ENCODE results near the gene UAP1. TPM values are rescaled to one million over a fixed set of nuclear protein-coding genes. Genes with fewer than 3 reads are reported as not detected.

UAP1 gene
- total RNA-seq, 5 donors from 2014 or later (not counting 1 experiment from before 2014, with no cell fraction given), result 16.7 to 39.1 (median 19.2) TPM

DNA sequence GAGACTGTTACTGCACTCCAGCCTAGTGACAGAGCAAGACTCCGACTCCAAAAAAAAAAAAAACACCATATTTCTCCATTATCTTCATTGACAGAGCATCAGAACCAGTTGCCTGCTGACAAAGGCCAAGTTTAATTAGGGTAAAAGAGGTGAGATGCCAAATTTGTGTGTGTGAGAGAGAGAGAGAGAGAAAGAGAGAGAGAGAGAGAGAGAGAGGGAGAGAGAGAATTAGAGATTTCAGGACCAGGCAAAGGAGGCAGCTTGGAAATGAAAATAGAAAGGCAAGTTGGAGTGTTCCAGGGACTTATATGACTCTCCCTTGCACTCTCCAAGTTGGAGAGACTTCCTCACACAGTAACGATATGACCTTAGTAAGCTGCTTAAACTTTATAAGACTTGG lies 24.3 kb upstream of the UAP1 start:
- no peaks in the 10 kb centered on the region for H3K27me3 ChIP-seq (replicated peaks in 1 of 2; ENCODE audit: control insufficient read depth in 2 of 2, extremely low read depth in 1 of 2, insufficient read depth in 2 of 2, low read length in 1 of 2)
- H3K9me3 ChIP-seq, result no peaks in the 10 kb centered on the region
- ChIA-PET CTCF (no interaction called here), POLR2A (no interaction called here)
- ATAC-seq (replicated peaks in 1 of 4) (no peak), DNase-seq (no peak)
- no peaks in the 10 kb centered on the region for H3K36me3 Mint-ChIP-seq
- H3K27ac Mint-ChIP-seq, result no peak overlapping the region
- no CpG with 5 or more reads among the region's 2 CpGs for WGBS (ENCODE audit: insufficient coverage)
- no peaks in the 10 kb centered on the region for H3K36me3 ChIP-seq (ENCODE audit: control insufficient read depth in 2 of 2, extremely low read depth in 1 of 2, insufficient read depth in 1 of 2, low read length in 1 of 2)
- no peaks in the 10 kb centered on the region for H3K4me1 ChIP-seq (ENCODE audit: control insufficient read depth in 1 of 2, extremely low read depth in 1 of 2, insufficient read depth in 2 of 2, low read length in 2 of 2)
- no peaks in the 10 kb centered on the region for H3K27me3 Mint-ChIP-seq
- no peak overlapping the region for H3K4me3 Mint-ChIP-seq
- peaks cover 0 to 4% (median 0%) of the 10 kb centered on the region in 3 donors for H3K9me3 Mint-ChIP-seq
- no peak overlapping the region for H3K4me3 ChIP-seq (ENCODE audit: control insufficient read depth in 1 of 2, extremely low read depth in 1 of 2, low read length in 1 of 2)
- no peaks in the 10 kb centered on the region for H3K4me1 Mint-ChIP-seq
- no peak overlapping the region for H3K27ac ChIP-seq (ENCODE audit: low read length)

GRCh38 chr1:162538815-162539431 lies 22.6 kb upstream of the UAP1 start:
- Histone ChIP-seq H3K27me3 (replicated peaks in 1 of 2; ENCODE audit: control insufficient read depth in 2 of 2, extremely low read depth in 1 of 2, insufficient read depth in 2 of 2, low read length in 1 of 2) (no peaks in the 10 kb centered on the region), H3K4me1 (ENCODE audit: control insufficient read depth in 1 of 2, extremely low read depth in 1 of 2, insufficient read depth in 2 of 2, low read length in 2 of 2) (no peaks in the 10 kb centered on the region), H3K36me3 (ENCODE audit: control insufficient read depth in 2 of 2, extremely low read depth in 1 of 2, insufficient read depth in 1 of 2, low read length in 1 of 2) (no peaks in the 10 kb centered on the region), H3K4me3 (ENCODE audit: control insufficient read depth in 1 of 2, extremely low read depth in 1 of 2, low read length in 1 of 2) (no peak overlapping the region), H3K9me3 (no peaks in the 10 kb centered on the region), H3K27ac (ENCODE audit: low read length) (no peak overlapping the region)
- ATAC-seq (replicated peaks in 1 of 4) (no peak), DNase-seq (no peak)
- H3K9me3 Mint-ChIP-seq, result peaks cover 6 to 9% (median 9%) of the 10 kb centered on the region in 3 donors
- ChIA-PET CTCF (no interaction called here), POLR2A (no interaction called here)
- no peak overlapping the region for H3K27ac Mint-ChIP-seq
- WGBS (ENCODE audit: insufficient coverage), result 62% methylated on average over 1 of the region's 1 CpG
- H3K4me1 Mint-ChIP-seq, result no peaks in the 10 kb centered on the region
- H3K27me3 Mint-ChIP-seq, result no peaks in the 10 kb centered on the region
- H3K36me3 Mint-ChIP-seq, result peaks cover 5% of the 10 kb centered on the region
- no peak overlapping the region for H3K4me3 Mint-ChIP-seq

DNA sequence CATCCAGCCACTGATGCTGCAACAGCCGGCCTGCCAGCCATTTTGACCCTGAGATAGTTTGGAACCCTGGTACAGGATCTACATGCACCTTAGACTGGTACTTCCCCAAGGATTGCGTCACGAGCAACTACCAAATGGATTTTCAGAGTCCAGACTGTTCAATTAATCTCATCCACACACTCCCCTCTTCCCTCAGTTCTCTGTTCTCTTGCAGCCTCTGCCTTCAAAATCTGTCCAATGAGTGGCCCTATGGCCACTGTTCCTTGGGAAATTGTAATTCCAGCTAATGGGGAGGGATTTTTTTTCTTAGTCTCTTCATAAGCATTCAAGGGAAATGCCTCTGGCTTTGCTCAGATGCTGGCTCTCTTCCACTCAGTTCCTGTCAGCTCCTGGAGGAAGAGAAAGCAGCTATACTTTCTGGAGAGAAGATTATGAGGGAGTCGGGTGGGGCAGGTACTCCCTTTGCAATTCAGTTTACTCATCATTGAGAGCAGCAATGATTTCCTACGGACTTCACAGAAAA lies 19.8 kb upstream of the UAP1 start:
- POLR2A ChIA-PET, result no interaction called here

DNA sequence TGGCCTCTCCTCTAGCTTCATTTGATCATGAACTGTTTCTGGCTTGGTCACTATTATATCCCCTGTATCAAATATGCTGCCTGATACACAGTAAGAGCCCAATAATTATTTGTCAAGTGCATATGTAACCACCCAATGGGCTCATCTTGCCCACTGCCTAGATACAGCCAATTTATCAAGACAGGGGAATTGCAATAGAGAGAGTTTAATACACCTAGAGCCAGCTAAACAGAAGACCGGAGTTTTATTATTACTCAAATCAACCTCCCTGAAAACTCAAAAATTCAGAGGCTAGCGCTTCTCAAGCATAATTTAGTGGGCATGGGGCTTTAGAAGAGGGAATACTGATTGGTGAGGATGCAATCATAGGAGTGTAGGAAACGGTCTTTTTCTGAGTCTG lies 18.3 kb upstream of the UAP1 start:
- Mint-ChIP-seq H3K9me3 (peaks cover 6 to 9% (median 9%) of the 10 kb centered on the region in 3 donors), H3K36me3 (peaks cover 5% of the 10 kb centered on the region), H3K4me3 (no peak overlapping the region), H3K27ac (no peak overlapping the region), H3K27me3 (no peaks in the 10 kb centered on the region), H3K4me1 (no peaks in the 10 kb centered on the region)
- CTCF ChIA-PET, result no interaction called here
- H3K27ac ChIP-seq (ENCODE audit: low read length), result no peak overlapping the region
- 86% methylated on average over 1 of the region's 3 CpGs for WGBS (ENCODE audit: insufficient coverage)
- DNase-seq (no peak), ATAC-seq (replicated peaks in 1 of 4) (no peak)
- no peaks in the 10 kb centered on the region for H3K9me3 ChIP-seq
- POLR2A ChIA-PET, result no interaction called here
- H3K4me1 ChIP-seq (ENCODE audit: control insufficient read depth in 1 of 2, extremely low read depth in 1 of 2, insufficient read depth in 2 of 2, low read length in 2 of 2), result peaks cover 0 to 4% of the 10 kb centered on the region in 2 experiments
- peaks cover 0 to 2% of the 10 kb centered on the region in 2 experiments for H3K27me3 ChIP-seq (replicated peaks in 1 of 2; ENCODE audit: control insufficient read depth in 2 of 2, extremely low read depth in 1 of 2, insufficient read depth in 2 of 2, low read length in 1 of 2)
- no peak overlapping the region for H3K4me3 ChIP-seq (ENCODE audit: control insufficient read depth in 1 of 2, extremely low read depth in 1 of 2, low read length in 1 of 2)
- H3K36me3 ChIP-seq (ENCODE audit: control insufficient read depth in 2 of 2, extremely low read depth in 1 of 2, insufficient read depth in 1 of 2, low read length in 1 of 2), result no peaks in the 10 kb centered on the region

More for the DNA sequence above, 19.8 kb upstream of the UAP1 start:
- ATAC-seq (replicated peaks in 1 of 4) (no peak), DNase-seq (no peak)
- Histone ChIP-seq H3K4me1 (ENCODE audit: control insufficient read depth in 1 of 2, extremely low read depth in 1 of 2, insufficient read depth in 2 of 2, low read length in 2 of 2) (no peaks in the 10 kb centered on the region), H3K27ac (ENCODE audit: low read length) (no peak overlapping the region), H3K36me3 (ENCODE audit: control insufficient read depth in 2 of 2, extremely low read depth in 1 of 2, insufficient read depth in 1 of 2, low read length in 1 of 2) (no peaks in the 10 kb centered on the region), H3K27me3 (replicated peaks in 1 of 2; ENCODE audit: control insufficient read depth in 2 of 2, extremely low read depth in 1 of 2, insufficient read depth in 2 of 2, low read length in 1 of 2) (peaks cover 0 to 2% of the 10 kb centered on the region in 2 experiments), H3K9me3 (no peaks in the 10 kb centered on the region), H3K4me3 (ENCODE audit: control insufficient read depth in 1 of 2, extremely low read depth in 1 of 2, low read length in 1 of 2) (no peak overlapping the region)
- H3K27me3 Mint-ChIP-seq, result no peaks in the 10 kb centered on the region
- CTCF ChIA-PET, result no interaction called here
- H3K36me3 Mint-ChIP-seq, result peaks cover 5% of the 10 kb centered on the region
- no peak overlapping the region for H3K27ac Mint-ChIP-seq
- H3K4me1 Mint-ChIP-seq, result no peaks in the 10 kb centered on the region
- no peak overlapping the region for H3K4me3 Mint-ChIP-seq
- WGBS (ENCODE audit: insufficient coverage), result no CpG with 5 or more reads among the region's 5 CpGs
- H3K9me3 Mint-ChIP-seq, result peaks cover 6 to 9% (median 9%) of the 10 kb centered on the region in 3 donors

DNA sequence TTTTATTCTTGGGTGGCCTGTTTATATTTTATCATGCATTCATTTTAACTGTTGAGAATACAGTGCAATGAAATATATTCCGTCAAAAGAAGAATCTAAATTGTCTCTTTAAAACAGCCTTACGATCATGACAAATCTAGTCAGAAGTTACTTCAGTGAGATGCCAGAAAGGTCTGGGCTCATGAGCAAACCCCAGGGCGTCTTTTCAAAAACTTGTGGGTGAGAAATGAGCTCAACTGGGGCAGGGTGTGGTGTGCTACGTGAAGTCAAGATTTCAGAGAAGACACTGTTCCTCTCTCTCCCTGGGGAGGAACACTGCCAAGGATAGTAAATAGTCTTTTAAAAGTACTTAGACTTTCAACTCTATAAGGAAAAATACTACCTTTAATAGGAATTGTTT lies 13.4 kb upstream of the UAP1 start:
- H3K4me1 Mint-ChIP-seq, result no peaks in the 10 kb centered on the region
- H3K27ac ChIP-seq (ENCODE audit: low read length), result peak overlapping the region; percentile 60
- H3K4me3 Mint-ChIP-seq, result no peak overlapping the region
- no peaks in the 10 kb centered on the region for H3K36me3 ChIP-seq (ENCODE audit: control insufficient read depth in 2 of 2, extremely low read depth in 1 of 2, insufficient read depth in 1 of 2, low read length in 1 of 2)
- H3K4me3 ChIP-seq (ENCODE audit: control insufficient read depth in 1 of 2, extremely low read depth in 1 of 2, low read length in 1 of 2), result no peak overlapping the region
- no peak overlapping the region for H3K27ac Mint-ChIP-seq
- peaks cover 4 to 5% (median 5%) of the 10 kb centered on the region in 3 donors for H3K9me3 Mint-ChIP-seq
- DNase-seq, result peak in 20 of 35 experiments; percentile 2 to 45 (median 22)
- H3K4me1 ChIP-seq (ENCODE audit: control insufficient read depth in 1 of 2, extremely low read depth in 1 of 2, insufficient read depth in 2 of 2, low read length in 2 of 2), result peaks cover 0 to 8% of the 10 kb centered on the region in 2 experiments
- CTCF ChIA-PET, result interaction anchor here in 1 of 2 donors (0.7 kb wide), 1 partner anchor 20 kb away, joined by 5 read pairs; no protein-coding TSS in a partner anchor
- H3K27me3 Mint-ChIP-seq, result no peaks in the 10 kb centered on the region
- POLR2A ChIA-PET, result no interaction called here
- no CpG with 5 or more reads among the region's 4 CpGs for WGBS (ENCODE audit: insufficient coverage)
- peaks cover 0 to 2% of the 10 kb centered on the region in 2 experiments for H3K27me3 ChIP-seq (replicated peaks in 1 of 2; ENCODE audit: control insufficient read depth in 2 of 2, extremely low read depth in 1 of 2, insufficient read depth in 2 of 2, low read length in 1 of 2)
- peaks cover under 1% of the 10 kb centered on the region for H3K36me3 Mint-ChIP-seq
- peak in 1 of 4 experiments; percentile 34 for ATAC-seq (replicated peaks in 1 of 4)
- H3K9me3 ChIP-seq, result no peaks in the 10 kb centered on the region

DNA sequence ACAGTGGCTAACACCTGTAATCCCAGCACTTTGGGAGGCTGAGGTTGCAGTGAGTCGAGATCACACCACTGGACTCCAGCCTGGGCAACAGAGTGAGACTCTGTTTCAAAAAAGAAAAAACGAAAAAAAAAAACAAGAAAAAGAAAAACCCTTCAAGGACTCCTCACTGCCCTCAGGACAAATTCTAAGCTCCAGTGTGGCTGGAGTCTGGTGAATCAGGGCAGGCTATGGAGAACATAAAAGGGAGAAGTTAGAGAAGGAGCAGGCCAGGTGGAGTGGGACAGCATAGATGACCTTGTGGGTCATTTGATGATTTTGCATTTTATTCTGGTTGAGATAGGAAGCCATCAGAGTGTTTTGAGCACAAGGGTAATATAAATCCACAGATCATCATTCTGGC lies 12.5 kb upstream of the UAP1 start:
- ChIA-PET CTCF (interaction anchor here in 1 of 2 donors (0.7 kb wide), 1 partner anchor 21 kb away, joined by 5 read pairs; no protein-coding TSS in a partner anchor), POLR2A (no interaction called here)
- H3K4me1 ChIP-seq (ENCODE audit: control insufficient read depth in 1 of 2, extremely low read depth in 1 of 2, insufficient read depth in 2 of 2, low read length in 2 of 2), result peaks cover 0 to 8% of the 10 kb centered on the region in 2 experiments
- H3K36me3 ChIP-seq (ENCODE audit: control insufficient read depth in 2 of 2, extremely low read depth in 1 of 2, insufficient read depth in 1 of 2, low read length in 1 of 2), result no peaks in the 10 kb centered on the region
- no peak overlapping the region for H3K4me3 ChIP-seq (ENCODE audit: control insufficient read depth in 1 of 2, extremely low read depth in 1 of 2, low read length in 1 of 2)
- peak overlapping the region; percentile 60 for H3K27ac ChIP-seq (ENCODE audit: low read length)
- peaks cover 0 to 2% of the 10 kb centered on the region in 2 experiments for H3K27me3 ChIP-seq (replicated peaks in 1 of 2; ENCODE audit: control insufficient read depth in 2 of 2, extremely low read depth in 1 of 2, insufficient read depth in 2 of 2, low read length in 1 of 2)
- no peaks in the 10 kb centered on the region for H3K9me3 ChIP-seq
- Mint-ChIP-seq H3K4me3 (no peak overlapping the region), H3K4me1 (no peaks in the 10 kb centered on the region), H3K27me3 (no peaks in the 10 kb centered on the region), H3K36me3 (no peaks in the 10 kb centered on the region), H3K27ac (no peak overlapping the region), H3K9me3 (no peaks in the 10 kb centered on the region)
- WGBS (ENCODE audit: insufficient coverage), result no CpG with 5 or more reads among the region's 2 CpGs
- DNase-seq (no peak), ATAC-seq (replicated peaks in 1 of 4) (no peak)

Data from T-cell (primary cell).